ENCODE results near the gene DCC.

- TF ChIP-seq CTCF (IDR thresholded peaks at IDR 0.05): no peak
- no peak for TF ChIP-seq POLR2A (IDR thresholded peaks at IDR 0.05)
Observed at GRCh38 chr18:53503914-53504441, 1164.0 kb downstream of the DCC start.

Measured in body of pancreas (tissue), 4 donors.